GM21390 (cell line): ENCODE measurements around the gene DCTN5.
A peak's percentile ranks its signal among the peaks of the same experiment; 100 is the strongest.

Experiments
- ATAC-seq: cut with Tn5 transposase; IDR thresholded peaks from one replicate; pipeline ENCODE4 v1.9.1; 2021; ENCODE audit not compliant: unreplicated experiment

The DCTN5 gene

DNA sequence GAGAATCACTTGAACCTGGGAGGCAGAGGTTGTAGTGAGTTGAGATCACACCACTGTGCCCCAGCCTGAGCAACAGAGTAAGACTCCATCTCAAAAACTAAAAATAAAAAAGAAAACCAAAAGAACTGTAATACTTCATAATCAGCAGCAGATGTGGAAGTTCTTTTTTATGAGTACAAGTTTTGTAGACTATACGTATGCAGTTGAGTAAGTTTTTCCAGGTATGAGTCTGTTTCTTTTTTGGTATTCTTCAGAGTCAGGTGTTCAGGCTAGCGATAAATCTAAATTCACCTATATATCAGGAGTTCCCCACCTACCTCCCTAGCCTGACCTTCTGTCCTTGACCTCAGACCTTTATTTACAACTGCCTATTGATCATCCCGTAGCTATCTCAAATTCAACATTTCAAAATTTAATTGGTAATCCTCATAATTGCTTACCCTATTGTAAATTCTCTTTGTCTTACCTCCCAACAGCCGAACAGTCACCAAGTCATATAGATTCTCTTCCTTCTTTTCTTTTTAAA is 10.7 kb downstream of the DCTN5 start:
- ATAC-seq, result no peak

DNA sequence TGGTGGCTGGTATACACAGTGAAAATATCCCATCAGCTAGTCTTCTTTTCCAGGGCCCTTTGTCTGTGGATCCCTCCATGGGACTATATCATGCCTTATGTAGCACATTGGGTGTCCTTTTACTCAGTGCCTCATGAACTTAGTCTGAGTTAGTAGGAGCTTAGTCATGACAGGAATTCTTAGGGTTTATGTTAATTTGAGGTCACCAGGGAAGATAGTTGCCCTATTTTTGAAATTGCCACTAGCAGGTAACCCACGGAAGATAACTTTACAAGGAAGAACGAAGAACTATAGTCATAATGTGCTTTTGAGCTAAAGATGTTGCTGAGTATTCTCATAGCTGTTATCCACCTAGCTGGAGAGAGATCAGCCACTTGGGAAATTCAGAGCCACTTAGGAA is 22.7 kb downstream of the DCTN5 start:
- ATAC-seq, result no peak

DNA sequence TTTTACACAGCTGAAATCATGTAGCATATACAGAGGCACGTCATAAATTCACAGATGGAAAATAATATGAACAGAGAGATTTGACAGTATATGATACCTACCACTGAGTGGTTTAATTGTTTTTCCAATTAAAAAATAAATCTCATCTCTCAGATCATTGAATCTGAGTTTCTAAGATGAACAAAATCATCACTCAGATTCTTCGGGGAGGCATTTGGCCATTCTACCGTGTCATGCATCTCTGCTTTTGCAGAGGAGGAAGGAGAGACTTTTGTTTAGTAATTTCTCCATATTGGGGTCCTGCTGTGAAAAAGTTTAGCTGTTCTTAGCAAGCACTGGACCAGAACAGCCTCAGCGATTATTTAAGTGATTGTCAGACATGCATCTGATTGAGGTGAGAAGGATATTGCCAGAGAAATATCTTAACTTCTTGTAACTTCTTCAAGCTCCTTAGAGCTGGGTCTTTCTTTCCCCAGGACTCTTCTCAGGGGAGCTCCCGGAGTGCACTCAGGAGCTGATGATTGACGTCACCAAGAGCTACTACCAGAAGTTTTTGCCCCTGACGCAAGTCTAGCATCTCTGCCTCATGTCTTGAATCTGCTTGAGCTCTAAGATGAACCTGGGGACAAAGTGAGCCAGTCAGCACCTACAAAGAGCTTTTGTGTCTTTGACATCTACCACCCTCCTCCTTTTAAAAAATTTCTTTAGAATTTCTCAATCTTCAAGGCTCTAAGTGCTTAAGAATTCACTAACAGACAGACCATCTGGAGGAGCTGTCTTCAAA is 25.5 kb downstream of the DCTN5 start:
- ATAC-seq, result no peak

DNA sequence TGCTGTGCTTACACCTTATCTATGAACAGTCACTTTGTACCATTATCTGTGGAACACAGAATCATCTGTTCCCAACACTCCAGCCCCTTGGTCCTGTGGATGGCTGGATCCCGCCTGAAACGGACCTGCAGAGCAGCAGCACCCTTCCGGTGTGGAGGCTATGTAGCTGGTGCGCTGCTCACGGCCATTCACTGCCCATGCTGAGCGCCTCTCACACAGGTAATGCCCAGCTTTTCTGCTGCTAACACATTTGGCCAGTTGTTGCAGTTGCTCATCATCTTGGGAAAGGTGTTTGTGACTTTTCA is 26.0 kb downstream of the DCTN5 start:
- ATAC-seq, result no peak

DNA sequence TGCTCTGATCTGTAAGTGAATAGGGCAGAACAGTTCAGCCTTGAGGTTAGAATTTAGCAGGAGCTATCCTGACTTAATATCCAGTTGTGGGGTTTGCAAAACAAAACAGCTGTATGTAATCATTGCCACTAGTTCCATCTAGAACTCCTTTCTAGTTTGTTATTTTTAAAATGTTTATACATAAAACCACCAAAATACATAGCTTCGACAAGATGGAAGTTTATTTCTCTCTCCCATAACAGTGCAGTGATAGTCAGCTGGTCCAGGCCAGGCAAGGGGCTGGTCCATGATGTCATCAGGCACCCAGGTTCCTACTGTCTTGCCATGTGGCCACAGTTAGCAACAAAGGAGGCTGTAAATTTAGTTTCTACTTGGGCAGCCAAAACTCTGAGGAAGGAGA is 27.0 kb downstream of the DCTN5 start:
- ATAC-seq, result no peak

DNA sequence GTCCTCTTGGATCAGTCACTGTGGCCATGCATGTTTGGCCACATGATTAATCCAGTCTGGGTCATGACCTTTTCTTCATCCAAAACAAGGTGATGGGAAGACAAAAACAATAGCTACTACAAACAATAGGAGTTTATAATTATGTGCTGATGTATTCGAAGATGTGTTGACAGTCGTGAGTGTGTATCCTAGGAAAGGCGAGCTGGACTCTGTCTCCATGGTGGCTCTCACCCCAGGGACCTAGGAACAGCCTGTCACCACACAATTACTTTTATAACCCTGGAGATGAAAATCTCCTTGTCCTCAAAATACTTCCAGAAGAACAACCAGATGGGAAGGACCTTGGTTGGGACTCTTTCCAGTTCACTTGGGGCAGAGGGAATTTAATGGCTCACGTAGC is 27.6 kb downstream of the DCTN5 start:
- ATAC-seq, result no peak

DNA sequence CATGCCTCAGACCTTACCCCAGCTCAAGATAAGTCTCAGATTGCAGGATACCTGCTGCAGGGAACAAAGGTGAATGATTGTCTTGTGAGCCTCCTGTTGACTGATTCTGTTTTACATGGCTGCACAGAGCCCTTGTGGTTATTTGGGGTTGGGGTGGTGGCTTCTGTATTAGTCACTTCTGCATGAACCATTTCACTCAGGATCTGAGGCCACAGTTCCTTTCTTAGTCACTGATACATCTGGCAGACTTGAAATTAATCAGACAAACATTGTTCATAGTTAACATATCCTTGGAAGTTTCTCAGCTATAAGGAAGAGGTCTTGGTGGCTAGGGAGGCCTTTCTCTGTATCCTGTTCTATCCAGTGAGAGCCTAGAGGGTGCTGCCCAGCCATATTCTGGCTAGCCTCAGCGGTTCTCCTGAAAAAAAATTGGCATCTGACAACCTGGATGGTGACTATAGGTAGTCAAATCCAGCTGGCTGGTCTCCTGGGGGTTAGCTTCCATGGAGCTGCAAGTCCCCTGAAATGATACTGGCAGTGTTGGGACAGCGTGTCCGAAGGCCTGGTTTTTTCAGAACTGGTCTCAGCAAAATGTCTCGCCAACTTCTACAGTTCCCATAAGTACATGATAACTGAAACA is 29.0 kb downstream of the DCTN5 start:
- peak; percentile 94 for ATAC-seq

DNA sequence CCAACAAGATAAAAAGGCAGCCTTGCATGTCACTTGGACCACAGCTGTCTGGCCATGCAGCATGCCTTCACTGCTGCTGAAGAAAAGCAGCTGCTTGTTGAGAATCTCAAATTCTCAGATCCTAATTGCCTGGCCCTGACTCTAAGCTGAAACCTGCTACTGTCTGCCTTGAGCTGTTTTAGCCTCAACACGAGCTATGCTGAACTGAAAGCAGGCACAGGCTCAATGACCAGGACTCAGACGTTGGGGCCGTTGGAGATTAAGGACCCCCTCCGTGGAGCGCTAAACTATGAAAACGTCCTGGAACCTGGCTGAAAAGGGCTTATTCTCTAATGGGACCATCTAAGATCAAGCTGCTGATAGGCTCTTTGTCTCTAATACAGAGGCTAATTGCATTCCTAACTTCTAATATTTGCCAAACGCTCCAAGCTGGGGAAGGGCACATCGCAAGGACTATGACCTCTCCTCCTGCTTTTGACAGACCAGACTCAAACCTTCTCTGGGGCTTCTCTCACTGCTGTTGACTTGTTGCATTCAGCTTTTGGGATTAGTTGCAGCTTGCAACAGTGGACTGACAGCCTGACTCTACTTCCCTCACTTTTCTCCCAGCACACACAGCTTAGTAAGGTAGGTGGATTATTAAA is 32.8 kb downstream of the DCTN5 start:
- ATAC-seq, result no peak

DNA sequence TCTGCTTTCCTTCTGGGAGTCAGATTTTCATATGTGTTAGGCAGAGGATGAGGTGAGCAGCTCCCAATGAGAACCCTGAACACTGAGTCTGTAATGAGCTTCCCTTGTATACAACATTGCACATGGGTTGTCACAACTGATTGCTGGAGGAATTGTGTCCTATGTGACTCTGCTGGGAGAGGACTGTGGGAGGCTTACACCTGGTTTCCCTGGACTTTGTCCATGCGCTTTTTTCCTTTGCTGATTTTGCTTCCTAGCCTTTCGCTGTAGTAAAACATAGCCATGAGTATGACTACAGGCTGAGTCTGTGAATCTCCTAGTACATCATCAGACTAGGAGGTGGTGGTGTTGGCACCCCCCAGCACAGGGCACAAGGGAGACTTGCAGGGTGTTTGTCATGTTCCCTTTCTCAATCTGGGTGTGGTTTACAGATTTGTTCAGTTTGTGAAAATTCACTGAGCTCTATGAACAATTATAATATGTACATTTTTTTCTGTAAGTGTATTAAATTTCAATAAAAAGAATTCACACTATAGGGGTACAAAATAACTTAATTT is 35.7 kb downstream of the DCTN5 start:
- no peak for ATAC-seq

DNA sequence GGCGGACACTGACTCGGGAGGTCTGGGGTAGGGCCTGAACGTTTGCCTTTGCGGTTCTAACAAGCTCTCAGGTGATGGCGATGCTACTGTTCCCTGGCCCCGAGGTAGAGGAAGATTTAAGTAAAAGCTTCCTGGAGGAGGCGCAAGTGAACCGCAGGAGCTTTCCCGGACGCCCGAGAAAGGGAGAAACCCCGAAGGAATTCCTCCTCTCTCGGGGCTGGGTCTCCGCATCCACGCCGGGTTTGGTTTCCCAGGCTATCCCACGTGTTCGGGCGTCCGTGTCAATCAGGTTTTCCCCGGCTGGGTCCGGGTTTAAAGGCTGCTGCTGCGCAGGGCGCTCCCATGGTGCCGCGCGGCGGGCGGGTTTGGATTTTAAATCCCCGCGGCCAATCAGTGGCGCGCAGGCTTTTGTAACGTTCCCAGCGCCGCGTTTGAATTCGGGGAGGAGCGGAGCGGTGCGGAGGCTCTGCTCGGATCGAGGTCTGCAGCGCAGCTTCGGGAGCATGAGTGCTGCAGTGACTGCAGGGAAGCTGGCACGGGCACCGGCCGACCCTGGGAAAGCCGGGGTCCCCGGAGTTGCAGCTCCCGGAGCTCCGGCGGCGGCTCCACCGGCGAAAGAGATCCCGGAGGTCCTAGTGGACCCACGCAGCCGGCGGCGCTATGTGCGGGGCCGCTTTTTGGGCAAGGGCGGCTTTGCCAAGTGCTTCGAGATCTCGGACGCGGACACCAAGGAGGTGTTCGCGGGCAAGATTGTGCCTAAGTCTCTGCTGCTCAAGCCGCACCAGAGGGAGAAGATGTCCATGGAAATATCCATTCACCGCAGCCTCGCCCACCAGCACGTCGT is 37.4 kb downstream of the DCTN5 start, which contains the start of gene PLK1:
Gene PLK1 (plus strand): TSS at position 460 of the 844 bp plus-strand sequence. CDS start 44 bp downstream, at position 504.
- ATAC-seq, result peak; percentile 85

DNA sequence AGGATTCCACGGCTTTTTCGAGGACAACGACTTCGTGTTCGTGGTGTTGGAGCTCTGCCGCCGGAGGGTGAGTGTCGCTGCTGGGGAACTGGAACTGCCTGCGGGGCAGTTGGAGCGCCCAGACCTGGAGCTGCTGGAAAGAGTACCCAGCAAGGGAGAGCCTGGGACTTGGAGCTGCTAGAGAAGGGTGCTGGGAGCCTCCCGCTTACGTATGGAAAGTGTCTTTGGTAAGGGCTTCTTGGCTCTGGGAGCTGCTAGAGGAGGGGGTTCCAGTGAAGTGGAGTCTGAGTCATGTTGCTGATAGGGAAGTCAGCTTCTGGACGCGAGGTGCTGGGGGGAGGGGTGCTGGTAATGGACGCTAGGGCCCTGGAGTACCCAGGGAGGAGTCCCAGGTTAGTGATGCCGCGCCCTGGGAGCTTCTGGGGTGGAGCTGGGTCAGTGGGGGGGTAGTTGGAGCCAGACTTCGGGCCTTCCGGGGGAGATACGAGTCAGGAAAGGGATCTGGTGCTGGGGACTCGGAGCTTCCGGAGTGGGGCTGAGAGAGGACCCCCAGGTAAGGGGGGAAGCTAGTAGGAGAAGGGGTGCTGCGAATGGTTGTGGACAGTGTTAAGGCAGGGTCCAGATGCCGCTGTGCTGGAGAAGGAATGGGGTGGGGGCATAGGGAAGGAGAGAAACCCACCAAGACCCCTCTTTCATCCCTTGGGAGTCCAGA is 38.2 kb downstream of the DCTN5 start:
- no peak for ATAC-seq

DNA sequence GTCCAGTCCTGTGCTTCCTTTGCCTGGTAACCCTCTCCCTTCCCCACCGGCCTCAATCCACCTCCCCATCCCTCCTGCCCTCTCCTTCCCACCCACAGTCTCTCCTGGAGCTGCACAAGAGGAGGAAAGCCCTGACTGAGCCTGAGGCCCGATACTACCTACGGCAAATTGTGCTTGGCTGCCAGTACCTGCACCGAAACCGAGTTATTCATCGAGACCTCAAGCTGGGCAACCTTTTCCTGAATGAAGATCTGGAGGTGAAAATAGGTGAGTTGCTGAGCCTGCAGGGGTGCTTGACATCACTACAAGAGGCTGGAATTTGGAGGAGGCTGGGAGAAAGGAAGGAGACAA is 38.7 kb downstream of the DCTN5 start:
- ATAC-seq, result no peak

DNA sequence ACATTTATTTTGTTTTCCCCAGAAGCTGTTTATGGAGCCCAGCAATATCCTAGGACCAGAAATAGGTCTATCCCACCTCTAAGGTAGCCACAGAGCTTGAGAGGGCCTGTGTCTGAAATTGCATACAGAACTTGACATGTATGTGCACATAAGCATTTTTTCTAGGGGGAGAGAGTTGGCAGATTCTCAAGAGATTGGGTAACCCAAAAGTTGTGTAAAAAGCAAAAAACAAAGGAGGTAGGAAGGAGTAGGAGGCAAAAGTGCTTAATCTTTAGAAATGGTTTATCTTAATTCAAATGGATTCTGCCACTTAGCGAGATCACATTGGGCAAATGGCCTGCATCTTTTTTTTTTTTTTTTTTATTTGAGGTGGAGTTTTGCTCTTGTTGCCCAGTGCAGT is 40.9 kb downstream of the DCTN5 start:
- no peak for ATAC-seq

DNA sequence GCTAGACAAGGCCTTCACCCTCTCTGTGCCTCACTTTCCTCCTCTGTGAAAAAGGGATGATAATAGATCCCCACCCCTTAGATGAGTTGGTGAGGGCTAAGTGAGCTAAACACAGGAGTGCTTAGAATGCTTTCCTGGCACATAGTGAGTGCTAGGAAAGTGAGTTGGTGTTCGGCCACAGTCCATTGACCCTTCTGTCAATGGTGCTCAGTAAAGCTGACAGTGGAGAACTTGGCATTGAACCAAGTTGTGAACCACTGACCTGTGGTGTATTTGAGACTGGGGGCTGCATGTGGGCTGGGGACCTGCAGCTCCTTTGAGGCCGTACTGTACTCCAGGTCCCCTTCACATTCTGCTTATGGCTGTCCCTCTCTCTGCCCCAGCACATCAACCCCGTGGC is 42.2 kb downstream of the DCTN5 start:
- ATAC-seq, result no peak

DNA sequence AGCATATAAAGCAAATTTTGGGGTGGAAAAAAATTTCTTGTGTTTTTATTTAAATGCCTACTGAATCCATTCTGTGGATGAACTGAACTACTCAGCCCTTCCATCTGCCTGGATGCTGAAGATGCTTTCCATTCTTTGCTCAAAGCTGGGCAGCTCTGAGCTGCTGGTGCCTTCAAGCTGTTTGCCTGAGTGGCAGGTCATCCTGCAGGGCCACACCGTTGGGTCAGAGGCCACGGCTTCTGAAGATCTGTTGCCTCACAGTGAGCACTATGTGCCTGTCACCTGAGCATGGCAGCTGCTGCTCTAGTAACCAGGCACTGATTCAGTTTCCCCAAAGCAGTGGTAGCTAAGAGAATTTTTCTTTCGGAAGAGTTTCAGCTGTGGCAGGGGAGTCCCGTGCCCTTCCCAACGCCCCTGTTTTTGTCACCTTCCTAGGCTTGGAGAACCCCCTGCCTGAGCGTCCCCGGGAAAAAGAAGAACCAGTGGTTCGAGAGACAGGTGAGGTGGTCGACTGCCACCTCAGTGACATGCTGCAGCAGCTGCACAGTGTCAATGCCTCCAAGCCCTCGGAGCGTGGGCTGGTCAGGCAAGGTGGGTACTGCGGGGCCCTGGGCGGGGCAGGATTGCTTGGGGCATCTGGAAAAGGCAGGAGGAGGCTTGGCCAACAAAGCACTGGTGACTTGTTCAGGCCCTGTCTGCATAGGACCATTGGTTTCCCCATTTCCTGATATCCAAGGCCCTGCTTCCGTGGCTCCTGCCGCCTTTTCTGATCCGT is 46.0 kb downstream of the DCTN5 start:
- no peak for ATAC-seq

DNA sequence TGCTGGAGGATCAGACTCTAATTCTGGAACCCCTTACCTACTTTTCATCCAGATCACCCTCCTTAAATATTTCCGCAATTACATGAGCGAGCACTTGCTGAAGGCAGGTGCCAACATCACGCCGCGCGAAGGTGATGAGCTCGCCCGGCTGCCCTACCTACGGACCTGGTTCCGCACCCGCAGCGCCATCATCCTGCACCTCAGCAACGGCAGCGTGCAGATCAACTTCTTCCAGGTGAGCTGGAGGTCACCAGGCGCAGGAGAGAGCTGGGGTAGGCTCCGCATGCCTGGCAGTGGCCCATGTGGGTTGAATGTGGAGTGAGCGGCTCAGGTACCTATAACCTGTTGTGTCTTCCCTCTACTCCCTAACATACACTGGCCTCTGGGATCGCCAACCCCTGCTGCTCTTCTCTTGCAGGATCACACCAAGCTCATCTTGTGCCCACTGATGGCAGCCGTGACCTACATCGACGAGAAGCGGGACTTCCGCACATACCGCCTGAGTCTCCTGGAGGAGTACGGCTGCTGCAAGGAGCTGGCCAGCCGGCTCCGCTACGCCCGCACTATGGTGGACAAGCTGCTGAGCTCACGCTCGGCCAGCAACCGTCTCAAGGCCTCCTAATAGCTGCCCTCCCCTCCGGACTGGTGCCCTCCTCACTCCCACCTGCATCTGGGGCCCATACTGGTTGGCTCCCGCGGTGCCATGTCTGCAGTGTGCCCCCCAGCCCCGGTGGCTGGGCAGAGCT is 48.3 kb downstream of the DCTN5 start:
- no peak for ATAC-seq

DNA sequence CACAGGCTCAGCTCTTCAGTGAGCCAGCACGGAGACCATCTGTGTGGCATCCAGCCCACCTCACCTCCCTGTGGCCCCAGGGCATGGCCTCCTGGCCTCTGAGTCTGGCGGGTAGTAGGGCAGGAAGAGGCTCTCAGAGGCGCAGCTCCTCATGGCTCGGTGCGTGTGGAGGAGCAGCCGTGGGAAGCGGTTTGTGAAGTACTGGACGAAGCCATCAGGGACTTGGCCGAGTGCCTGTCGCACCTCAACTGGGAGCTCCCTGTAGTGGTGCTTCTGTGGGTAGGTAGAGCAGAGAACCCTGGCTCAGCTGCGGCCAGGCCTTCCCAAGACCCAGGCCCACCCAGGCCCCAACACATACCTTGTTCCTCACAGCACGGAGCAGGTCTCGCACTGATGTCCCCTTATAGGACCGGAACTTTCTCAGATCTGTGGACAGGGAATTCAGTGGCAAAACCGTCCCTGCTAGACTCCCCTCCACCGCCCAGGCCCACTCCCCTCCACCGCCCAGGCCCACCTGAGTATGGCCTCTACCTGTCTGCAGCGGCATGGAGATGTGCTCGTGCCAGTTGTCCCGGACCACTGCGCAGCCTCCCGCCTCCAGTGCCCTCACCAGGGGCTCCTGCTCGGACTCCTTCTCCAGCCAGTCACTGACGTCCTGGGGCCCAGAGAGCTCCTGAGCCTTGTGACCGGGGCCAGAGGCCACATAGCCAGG is 49.7 kb downstream of the DCTN5 start:
- ATAC-seq, result no peak

DNA sequence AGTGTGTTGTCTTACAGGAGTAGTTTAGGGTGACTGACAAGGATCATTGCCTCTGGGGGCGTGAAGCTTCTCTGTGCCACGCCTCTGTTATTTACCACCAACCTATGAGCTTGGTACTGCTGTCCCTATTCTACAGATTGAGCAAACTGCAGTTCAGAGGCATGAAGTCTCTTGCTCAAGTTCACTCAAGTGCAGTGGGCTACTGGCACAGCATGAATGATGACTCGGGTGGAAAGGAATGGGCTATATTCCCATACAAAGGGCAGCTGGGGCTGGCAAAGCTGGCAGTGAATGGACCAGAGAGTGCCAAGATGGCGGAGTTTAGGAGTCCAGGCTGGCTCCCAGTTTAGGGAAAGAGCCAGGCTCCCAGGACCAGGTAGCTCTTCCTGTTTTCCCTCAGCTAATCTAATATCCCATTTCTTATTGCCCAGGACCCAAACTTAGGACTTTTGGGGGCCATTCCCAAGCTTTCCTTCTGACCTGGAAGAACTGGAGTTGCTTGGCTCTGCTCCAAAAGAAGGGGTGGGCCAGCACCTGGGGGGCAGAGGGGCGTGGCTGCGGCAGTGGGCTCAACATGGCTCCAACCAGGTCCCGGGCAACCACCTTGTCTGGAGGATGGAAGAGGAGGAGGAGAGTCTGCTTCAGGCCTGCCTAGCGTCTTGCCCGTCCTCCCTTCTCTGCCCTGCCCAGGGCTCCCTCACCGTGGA is 50.4 kb downstream of the DCTN5 start:
- no peak for ATAC-seq
